HG03439 (cell line): Measurements from ENCODE around the gene TUBB2A.
A peak's percentile ranks its signal among the peaks of the same experiment; 100 is the strongest.
"Not testable (repeated sequence)": the region's sequence is repeated elsewhere in the genome, so short reads cannot be mapped to it uniquely, and the experiment has no call there.

Experiments
- ATAC-seq: cut with Tn5 transposase; IDR thresholded peaks from one replicate; pipeline ENCODE4 v1.9.1; 2021; ENCODE audit warnings: mild to moderate bottlenecking, moderate library complexity; ENCODE audit not compliant: unreplicated experiment

The TUBB2A gene

DNA sequence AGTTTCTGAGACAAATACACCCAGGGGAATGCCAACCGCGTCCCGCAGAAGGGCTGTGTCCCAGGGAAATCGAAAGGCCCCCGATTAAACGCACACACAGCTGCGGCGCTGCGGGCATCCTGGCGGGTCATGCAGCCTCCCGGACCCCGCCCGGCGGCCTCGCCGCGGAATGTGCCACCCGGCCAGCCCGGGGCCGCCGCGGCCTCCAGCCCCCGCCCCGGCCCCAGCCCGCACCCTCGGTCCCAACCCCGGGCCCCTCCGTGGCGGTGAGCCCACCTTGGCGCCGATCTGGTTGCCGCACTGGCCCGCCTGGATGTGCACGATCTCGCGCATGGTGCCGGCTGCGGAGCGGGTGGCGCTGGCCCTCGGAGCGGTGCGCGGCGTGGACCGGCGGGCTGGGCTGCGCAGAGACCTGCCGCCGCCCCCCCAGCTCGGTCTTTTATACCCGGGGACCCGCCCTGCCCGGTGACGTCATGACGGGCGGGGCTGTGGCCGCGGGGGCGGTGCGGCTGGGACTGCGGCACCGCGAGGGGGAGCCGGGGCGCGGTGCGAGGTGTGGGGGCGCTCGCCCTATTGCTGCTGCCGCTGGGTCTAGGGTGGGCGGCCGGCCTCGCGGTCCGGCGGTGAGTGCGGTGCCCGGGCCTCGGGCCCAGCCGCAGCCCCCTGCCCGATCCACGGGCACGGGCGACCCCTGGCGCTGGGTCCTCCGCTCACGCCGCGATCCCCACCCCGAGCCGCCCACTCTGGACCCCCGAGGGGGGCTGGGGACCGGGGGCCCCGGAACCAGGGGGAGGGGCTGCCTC is at the start of gene TUBB2A:
Gene TUBB2A, minus strand, starts transcription at position 414 of the 803 bp plus-strand sequence. Its CDS starts 81 bp downstream, at position 333.
- ATAC-seq = peak; percentile 74

GRCh38 chr6:3206339-3207015 is 49.1 kb upstream of the TUBB2A start:
- ATAC-seq = no peak

GRCh38 chr6:3205913-3206312 is 48.6 kb upstream of the TUBB2A start:
- no peak for ATAC-seq

- no peak for ATAC-seq
Observed at GRCh38 chr6:3204921-3205320, 47.6 kb upstream of the TUBB2A start.

- no peak for ATAC-seq
Observed at GRCh38 chr6:3202999-3203696, 45.8 kb upstream of the TUBB2A start.

GRCh38 chr6:3201388-3201787 is 44.0 kb upstream of the TUBB2A start:
- ATAC-seq = no peak

DNA sequence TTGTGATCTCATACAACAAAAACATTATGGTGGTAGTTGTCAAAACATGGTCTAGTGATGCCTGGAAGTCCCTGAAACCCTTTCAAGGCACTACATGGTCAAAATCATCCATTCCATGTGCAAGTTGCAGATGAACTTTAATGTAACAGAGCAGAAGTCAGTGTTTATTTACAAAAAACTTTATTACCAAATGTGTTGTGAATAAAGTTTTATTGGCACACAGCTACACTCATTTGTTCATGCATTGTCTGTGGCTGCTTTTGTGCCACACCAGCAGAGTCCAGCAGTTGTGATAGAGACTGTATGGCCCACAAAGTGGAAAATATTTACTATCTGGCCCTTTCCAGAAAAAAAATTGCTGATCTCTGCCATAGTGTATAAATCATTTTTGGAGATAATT is 43.3 kb upstream of the TUBB2A start:
- ATAC-seq = no peak

GRCh38 chr6:3199382-3199781 is 42.0 kb upstream of the TUBB2A start:
- ATAC-seq = no peak

GRCh38 chr6:3197734-3198133 is 40.4 kb upstream of the TUBB2A start:
- ATAC-seq = not testable (repeated sequence)

GRCh38 chr6:3196770-3197169 is 39.4 kb upstream of the TUBB2A start:
- ATAC-seq = no peak

DNA sequence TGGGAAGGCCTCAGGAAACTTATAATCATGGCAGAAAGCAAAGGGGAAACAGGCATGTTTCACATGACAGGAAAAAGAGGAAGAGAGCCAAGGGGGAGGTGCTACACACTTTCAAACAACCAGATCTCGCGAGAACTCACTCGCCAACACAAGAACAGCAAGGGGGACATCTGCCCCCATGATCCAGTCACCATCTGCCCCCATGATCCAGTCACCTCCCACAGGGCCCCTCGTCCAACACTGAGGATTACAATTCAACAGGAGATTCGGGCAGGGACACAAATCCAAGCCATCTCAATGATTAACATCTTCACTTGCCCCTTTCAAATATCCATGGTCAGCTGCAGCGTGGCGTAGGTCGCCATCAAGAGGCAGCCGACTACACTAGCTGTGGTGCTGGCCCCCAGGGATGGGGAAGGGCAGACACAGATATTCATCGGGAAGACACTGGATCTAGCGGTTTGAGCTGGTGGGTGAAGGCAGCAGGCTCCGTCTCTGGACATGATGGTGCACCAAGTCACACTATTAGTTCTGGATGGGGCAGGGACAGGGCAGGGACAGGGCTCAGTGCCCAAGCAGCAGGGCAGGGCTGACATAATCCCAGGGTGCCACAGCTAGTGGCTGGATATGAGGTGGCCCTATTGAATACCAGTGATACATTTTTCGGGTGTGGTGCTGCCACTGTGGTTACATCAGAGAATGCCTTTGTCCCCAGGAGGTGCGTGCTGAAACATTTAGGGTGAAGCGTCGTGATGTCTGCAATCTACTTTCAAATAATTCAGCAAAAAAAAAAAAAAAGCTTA is 38.6 kb upstream of the TUBB2A start:
- no peak for ATAC-seq

DNA sequence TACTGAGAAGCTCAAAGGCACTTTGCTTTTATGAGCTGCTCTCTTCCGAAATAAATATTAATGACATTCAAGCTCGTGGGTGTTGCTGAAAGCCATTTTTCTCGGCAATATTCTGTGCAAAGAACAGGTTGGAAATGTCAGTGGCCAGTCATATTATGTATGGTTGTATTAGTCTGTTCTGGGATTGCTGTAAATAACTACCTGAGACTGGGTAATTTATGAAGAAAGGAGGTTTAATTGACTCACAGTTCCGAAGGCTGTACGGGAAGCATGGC is 38.0 kb upstream of the TUBB2A start:
- no peak for ATAC-seq

- no peak for ATAC-seq
Observed at GRCh38 chr6:3194535-3195419, 37.4 kb upstream of the TUBB2A start.

GRCh38 chr6:3193102-3193849 is 35.9 kb upstream of the TUBB2A start:
- no peak for ATAC-seq

DNA sequence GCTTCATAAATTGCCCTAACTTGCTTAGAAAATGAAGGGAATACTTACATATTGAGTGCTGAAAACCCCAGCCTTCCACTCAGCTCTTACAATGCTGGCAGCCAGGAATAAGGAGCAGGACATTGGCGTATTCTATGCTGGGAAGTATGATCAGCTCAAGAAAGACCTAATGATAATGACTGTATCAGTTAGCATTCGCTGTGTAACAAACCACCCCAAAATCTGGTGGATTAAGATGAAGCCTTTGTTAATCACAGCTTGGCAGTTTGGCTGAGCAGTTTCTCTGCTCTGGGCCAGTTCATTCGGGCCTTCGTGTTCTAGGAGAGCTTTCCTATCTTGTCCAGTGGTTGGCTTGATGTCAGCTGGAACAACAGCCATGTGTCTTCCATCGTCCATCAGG is 33.4 kb upstream of the TUBB2A start:
- ATAC-seq = no peak

DNA sequence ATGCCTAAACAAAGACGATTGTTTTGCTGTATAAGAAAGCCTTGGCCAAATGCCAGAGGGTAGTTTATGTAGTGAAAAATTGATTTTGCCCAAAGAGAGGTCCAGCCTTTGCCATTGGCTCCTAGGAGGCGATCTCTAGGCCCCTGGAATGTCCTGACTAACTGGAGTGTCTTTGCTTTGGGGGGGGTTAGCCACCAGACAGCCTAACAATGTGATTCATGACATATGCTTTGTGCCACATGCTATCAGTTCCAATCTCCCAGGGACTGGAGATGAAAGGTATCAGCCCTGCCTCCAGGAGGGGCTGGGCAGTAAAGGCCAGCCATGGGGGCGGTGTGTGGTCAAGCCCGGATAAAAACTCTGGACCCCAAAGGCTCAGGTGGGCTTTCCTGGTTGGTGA is 32.7 kb upstream of the TUBB2A start:
- no peak for ATAC-seq

DNA sequence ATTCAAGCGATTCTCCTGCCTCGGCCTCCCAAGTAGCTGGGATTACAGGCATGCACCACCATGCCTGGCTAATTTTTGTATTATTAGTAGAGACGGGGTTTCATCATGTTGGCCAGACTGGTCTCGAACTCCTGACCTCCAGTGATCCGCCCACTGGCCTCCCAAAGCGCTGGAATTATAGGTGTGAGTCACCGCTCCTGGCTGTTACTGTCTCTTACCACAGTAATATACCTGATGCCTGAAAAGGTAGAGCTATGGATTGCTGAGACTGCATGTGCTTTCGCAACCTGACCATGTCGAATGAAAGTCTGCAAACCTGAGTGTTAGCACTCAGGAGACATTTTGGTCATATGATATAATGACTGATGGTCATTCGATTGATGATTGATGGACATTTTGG is 31.8 kb upstream of the TUBB2A start:
- not testable (repeated sequence) for ATAC-seq

GRCh38 chr6:3188262-3188661 is 30.9 kb upstream of the TUBB2A start:
- ATAC-seq = no peak

GRCh38 chr6:3186974-3187382 is 29.6 kb upstream of the TUBB2A start:
- no peak for ATAC-seq

- no peak for ATAC-seq
Observed at GRCh38 chr6:3183066-3183465, 25.7 kb upstream of the TUBB2A start.
